ENCODE measurements around the gene ZIC5.
A peak's percentile ranks its signal among the peaks of the same experiment; 100 is the strongest.
"Not testable (repeated sequence)": the region's sequence is repeated elsewhere in the genome, so short reads cannot be mapped to it uniquely, and the experiment has no call there.

Gene ZIC5

GRCh38 chr13:99959540-99960230 lies 11.9 kb downstream of the ZIC5 start:
- peak; percentile 23 for DNase-seq

- no peak for DNase-seq
These were observed 12.4 kb downstream of the ZIC5 start for GRCh38 chr13:99959127-99959539.

GRCh38 chr13:99958406-99959126 lies 13.0 kb downstream of the ZIC5 start:
- no peak for DNase-seq

GRCh38 chr13:99956473-99957349 lies 14.9 kb downstream of the ZIC5 start:
- no peak for DNase-seq

GRCh38 chr13:99955747-99956472 lies 15.7 kb downstream of the ZIC5 start:
- DNase-seq = no peak

- no peak for DNase-seq
These were observed 16.3 kb downstream of the ZIC5 start for GRCh38 chr13:99955107-99955746.

GRCh38 chr13:99953138-99953755 lies 18.3 kb downstream of the ZIC5 start:
- DNase-seq = no peak

GRCh38 chr13:99951666-99952065 lies 19.9 kb downstream of the ZIC5 start:
- not testable (repeated sequence) for DNase-seq

GRCh38 chr13:99949679-99950413 lies 21.7 kb downstream of the ZIC5 start:
- no peak for DNase-seq

GRCh38 chr13:99948907-99949678 lies 22.5 kb downstream of the ZIC5 start:
- no peak for DNase-seq

GRCh38 chr13:99948411-99948810 lies 23.2 kb downstream of the ZIC5 start:
- no peak for DNase-seq

GRCh38 chr13:99947666-99948065 lies 23.9 kb downstream of the ZIC5 start:
- DNase-seq = no peak

GRCh38 chr13:99945515-99945914 lies 26.1 kb downstream of the ZIC5 start:
- DNase-seq = not testable (repeated sequence)

- DNase-seq = no peak
These were observed 27.0 kb downstream of the ZIC5 start for GRCh38 chr13:99944606-99945005.

GRCh38 chr13:99944102-99944501 lies 27.5 kb downstream of the ZIC5 start:
- DNase-seq = no peak

GRCh38 chr13:99941911-99942310 lies 29.7 kb downstream of the ZIC5 start:
- no peak for DNase-seq

- no peak for DNase-seq
These were observed 30.5 kb downstream of the ZIC5 start for GRCh38 chr13:99941086-99941485.

- no peak for DNase-seq
These were observed 32.9 kb downstream of the ZIC5 start for GRCh38 chr13:99938635-99939034.

- DNase-seq = no peak
These were observed 35.8 kb downstream of the ZIC5 start for GRCh38 chr13:99935772-99936171.

GRCh38 chr13:99932912-99933311 lies 38.7 kb downstream of the ZIC5 start:
- no peak for DNase-seq

Measured in NCI-H510A treated with DMSO at 0.1 percent for 48 hours (cell line).